ENCODE data around the gene DRAM1. TPM values are rescaled to one million over a fixed set of nuclear protein-coding genes. Genes with fewer than 3 reads are reported as not detected.
"Not testable (repeated sequence)": the region's sequence is repeated elsewhere in the genome, so short reads cannot be mapped to it uniquely, and the experiment has no call there.

The DRAM1 gene
- polyA plus RNA-seq, 2 of the 4 experiments (the other 2 are of a cell fraction): 28.0 to 39.1 TPM

GRCh38 chr12:101859664-101860607 lies 17.4 kb upstream of the DRAM1 start:
- no peaks in the 10 kb centered on the region for H3K9me3 ChIP-seq
- ChIA-PET POLR2A (no interaction called here), CTCF (interaction anchor here (0.8 to 1.6 kb wide), 3 partner anchors 29 to 87 kb away, joined by 3 to 5 read pairs (median 3); partner anchors contain the start of gene GNPTAB)
- ATAC-seq (no peak), FAIRE-seq (no peak), DNase-seq (ENCODE audit: low read depth in 1 of 2, low spot score in 1 of 2) (no peak)
- H3K27ac ChIP-seq: peak overlapping the region in 1 of 2 experiments; percentile 15; a peak in 1 of 6 replicates
- H3K4me1 ChIP-seq: peaks cover 37% of the 10 kb centered on the region
- no peak overlapping the region for H3K4me3 ChIP-seq
- H3K4me2 ChIP-seq: no peak overlapping the region
- TF ChIP-seq, protein P1, sequence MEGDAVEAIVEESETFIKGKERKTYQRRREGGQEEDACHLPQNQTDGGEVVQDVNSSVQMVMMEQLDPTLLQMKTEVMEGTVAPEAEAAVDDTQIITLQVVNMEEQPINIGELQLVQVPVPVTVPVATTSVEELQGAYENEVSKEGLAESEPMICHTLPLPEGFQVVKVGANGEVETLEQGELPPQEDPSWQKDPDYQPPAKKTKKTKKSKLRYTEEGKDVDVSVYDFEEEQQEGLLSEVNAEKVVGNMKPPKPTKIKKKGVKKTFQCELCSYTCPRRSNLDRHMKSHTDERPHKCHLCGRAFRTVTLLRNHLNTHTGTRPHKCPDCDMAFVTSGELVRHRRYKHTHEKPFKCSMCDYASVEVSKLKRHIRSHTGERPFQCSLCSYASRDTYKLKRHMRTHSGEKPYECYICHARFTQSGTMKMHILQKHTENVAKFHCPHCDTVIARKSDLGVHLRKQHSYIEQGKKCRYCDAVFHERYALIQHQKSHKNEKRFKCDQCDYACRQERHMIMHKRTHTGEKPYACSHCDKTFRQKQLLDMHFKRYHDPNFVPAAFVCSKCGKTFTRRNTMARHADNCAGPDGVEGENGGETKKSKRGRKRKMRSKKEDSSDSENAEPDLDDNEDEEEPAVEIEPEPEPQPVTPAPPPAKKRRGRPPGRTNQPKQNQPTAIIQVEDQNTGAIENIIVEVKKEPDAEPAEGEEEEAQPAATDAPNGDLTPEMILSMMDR (IDR thresholded peaks at IDR 0.05): no peak
- no peak for TF ChIP-seq NFE2L2 (conservative IDR thresholded peaks at IDR 0.05; ENCODE audit: low read length)
- no peak for TF ChIP-seq ZC3H11A (IDR thresholded peaks at IDR 0.05)

- DNase-seq (ENCODE audit: low read depth in 1 of 2, low spot score in 1 of 2); H3K9me3 ChIP-seq; H3K4me2 ChIP-seq; FAIRE-seq; H3K27ac ChIP-seq; POLR2A ChIA-PET; ATAC-seq; H3K4me3 ChIP-seq: not testable (repeated sequence)
- CTCF ChIA-PET: interaction anchor here (1.6 kb wide), 2 partner anchors 22 to 89 kb away, joined by 3 to 5 read pairs; no protein-coding TSS in a partner anchor
- H3K4me1 ChIP-seq: peaks cover 20% of the 10 kb centered on the region
- WGBS (ENCODE audit: missing lambda C conversion rate): 53% methylated on average over 2 of the region's 2 CpGs
Measured at GRCh38 chr12:101861688-101862087, 15.7 kb upstream of the DRAM1 start.

GRCh38 chr12:101862245-101862644 lies 15.1 kb upstream of the DRAM1 start:
- CTCF ChIA-PET: interaction anchor here (1.6 kb wide), 1 partner anchor 22 kb away, joined by 3 read pairs; no protein-coding TSS in a partner anchor
- TF ChIP-seq RFX5 (IDR thresholded peaks at IDR 0.05): no peak
- no peak for TF ChIP-seq CHD4 (IDR thresholded peaks at IDR 0.05; ENCODE audit: borderline replicate concordance)
- TF ChIP-seq TP53 (CRISPR knock-in tag; IDR thresholded peaks at IDR 0.05): no peak
- TF ChIP-seq ZSCAN20 (CRISPR knock-in tag; IDR thresholded peaks at IDR 0.05): no peak
- no peak for TF ChIP-seq RCOR1 (IDR thresholded peaks at IDR 0.05; ENCODE audit: low read depth, low read length)
- TF ChIP-seq HEYL (CRISPR knock-in tag; IDR thresholded peaks at IDR 0.05): no peak
- TF ChIP-seq NPAS2 (CRISPR knock-in tag; IDR thresholded peaks at IDR 0.05; ENCODE audit: borderline replicate concordance): no peak
- no peak for TF ChIP-seq FOXS1 (CRISPR knock-in tag; IDR thresholded peaks at IDR 0.05)
- TF ChIP-seq, protein P2, sequence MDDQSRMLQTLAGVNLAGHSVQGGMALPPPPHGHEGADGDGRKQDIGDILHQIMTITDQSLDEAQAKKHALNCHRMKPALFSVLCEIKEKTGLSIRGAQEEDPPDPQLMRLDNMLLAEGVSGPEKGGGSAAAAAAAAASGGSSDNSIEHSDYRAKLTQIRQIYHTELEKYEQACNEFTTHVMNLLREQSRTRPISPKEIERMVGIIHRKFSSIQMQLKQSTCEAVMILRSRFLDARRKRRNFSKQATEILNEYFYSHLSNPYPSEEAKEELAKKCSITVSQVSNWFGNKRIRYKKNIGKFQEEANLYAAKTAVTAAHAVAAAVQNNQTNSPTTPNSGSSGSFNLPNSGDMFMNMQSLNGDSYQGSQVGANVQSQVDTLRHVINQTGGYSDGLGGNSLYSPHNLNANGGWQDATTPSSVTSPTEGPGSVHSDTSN (IDR thresholded peaks at IDR 0.05): no peak
- TF ChIP-seq EHF (CRISPR knock-in tag; IDR thresholded peaks at IDR 0.05): no peak
- TF ChIP-seq HOXB5 (CRISPR knock-in tag; IDR thresholded peaks at IDR 0.05): no peak
- no peak for TF ChIP-seq SREBF2 (IDR thresholded peaks at IDR 0.05)
- TF ChIP-seq CBX8 (IDR thresholded peaks at IDR 0.05): no peak
- no peak for TF ChIP-seq MYC (IDR thresholded peaks at IDR 0.05; ENCODE audit: borderline replicate concordance, low read length)
- TF ChIP-seq SMC3 (IDR thresholded peaks at IDR 0.05): no peak
- no peak for TF ChIP-seq FOSB (CRISPR knock-in tag; IDR thresholded peaks at IDR 0.05)
- WGBS (ENCODE audit: missing lambda C conversion rate): 80% methylated on average over 2 of the region's 2 CpGs
- FAIRE-seq (no peak), ATAC-seq (no peak), DNase-seq (ENCODE audit: low read depth in 1 of 2, low spot score in 1 of 2) (no peak)
- Histone ChIP-seq H3K4me2 (no peak overlapping the region), H3K9me3 (no peaks in the 10 kb centered on the region), H3K4me3 (no peak overlapping the region), H3K4me1 (peaks cover 14% of the 10 kb centered on the region; the same call in 2 of the 3 replicates), H3K27ac (no peak overlapping the region)
- POLR2A ChIA-PET: no interaction called here

Measured in A549 (cell line).